PC-3 (cell line): ENCODE measurements around the gene SRPK3. TPM values are rescaled to one million over a fixed set of nuclear protein-coding genes. Genes with fewer than 3 reads are reported as not detected.

ENCODE experiments used
- ATAC-seq: fragments of 200-7000 bp; cut with Tn5 transposase; 2 replicates; pipeline ENCODE4 v1.9.1; 2020; ENCODE audit warnings: mild to moderate bottlenecking, moderate library complexity
- BruUV-seq: library from RNA; stranded (reverse); fragments of 400-500 nt; replicated peaks from 2 replicates; lab custom pipeline; 2021; lab: Mats Ljungman, UMichigan
- CTCF ChIA-PET: fragments of 300-600 bp; sonication (Branson Sonifier 250); formaldehyde crosslinking; loops from one replicate; lab custom pipeline; 2022; ENCODE audit warnings: antibody characterized with exemption; lab: Charles Lee
- POLR2A ChIA-PET: fragments of 300-600 bp; sonication (Branson Sonifier 250); formaldehyde crosslinking; loops from one replicate; lab custom pipeline; 2022; ENCODE audit warnings: antibody characterized with exemption; ENCODE audit not compliant: unreplicated experiment; lab: Charles Lee
- DNase-seq: peaks from one replicate; pipeline ENCODE4 v3.0.0-alpha.2; 2015
- H2AFZ ChIP-seq: fragments of 300-600 bp; sonication (generic); 2 replicates; pipeline ENCODE4 v1.6.0; 2016; ENCODE audit warnings: antibody characterized with exemption, low read length
- H3F3A ChIP-seq: fragments of 300-600 bp; sonication (generic); one replicate; pipeline ENCODE4 v1.6.0; 2017; ENCODE audit warnings: antibody characterized with exemption, low read length, control low read depth, mild to moderate bottlenecking; ENCODE audit not compliant: unreplicated experiment
- H3K27ac ChIP-seq: fragments of 300-600 bp; sonication (generic); 2 replicates; pipeline ENCODE4 v1.5.1; 2016; ENCODE audit warnings: mild to moderate bottlenecking, low read length
- H3K27me3 ChIP-seq: fragments of 300-600 bp; sonication (generic); 2 replicates; pipeline ENCODE4 v1.6.1; 2016; ENCODE audit warnings: low read length, mixed read lengths
- H3K36me3 ChIP-seq: fragments of 300-600 bp; sonication (generic); 2 replicates; pipeline ENCODE4 v1.6.1; 2016; ENCODE audit warnings: low read depth, mixed run types, low read length, mixed read lengths
- H3K4me1 ChIP-seq: fragments of 300-600 bp; sonication (generic); 2 replicates; pipeline ENCODE4 v1.5.1; 2016; ENCODE audit warnings: low read length; ENCODE audit not compliant: insufficient read depth
- H3K4me2 ChIP-seq: fragments of 300-600 bp; sonication (generic); 2 replicates; pipeline ENCODE4 v1.6.0; 2016; ENCODE audit warnings: low read length
- H3K4me3 ChIP-seq: fragments of 300-600 bp; sonication (generic); 2 replicates; pipeline ENCODE4 v1.5.1; 2016; ENCODE audit warnings: mild to moderate bottlenecking, low read length, mixed read lengths
- H3K79me2 ChIP-seq: fragments of 300-600 bp; sonication (generic); 2 replicates; pipeline ENCODE4 v1.6.1; 2017; ENCODE audit warnings: low read length, mixed read lengths
- H3K9ac ChIP-seq: fragments of 300-600 bp; sonication (generic); 2 replicates; pipeline ENCODE4 v1.6.0; 2016; ENCODE audit warnings: mild to moderate bottlenecking, low read length
- H3K9me2 ChIP-seq: fragments of 300-600 bp; sonication (generic); replicated peaks from 2 replicates; pipeline ENCODE4 v1.6.1; 2016; ENCODE audit warnings: mixed run types, low read length, mixed read lengths
- H3K9me3 ChIP-seq: fragments of 300-600 bp; sonication (generic); 2 replicates; pipeline ENCODE4 v1.6.1; 2016; ENCODE audit warnings: low read length, mixed read lengths
- H4K20me1 ChIP-seq: fragments of 300-600 bp; sonication (generic); 2 replicates; pipeline ENCODE4 v1.6.1; 2016; ENCODE audit warnings: low read length, mixed read lengths
- EZH2 ChIP-seq: fragments of 300-600 bp; sonication (generic); IDR thresholded peaks from one replicate; pipeline ENCODE4 v1.6.1; 2017; ENCODE audit warnings: antibody characterized with exemption, mild to moderate bottlenecking, low read length; ENCODE audit not compliant: unreplicated experiment
- EZH2phosphoT487 ChIP-seq: fragments of 300-600 bp; sonication (generic); IDR thresholded peaks from 2 replicates; pipeline ENCODE4 v1.6.1; 2018; ENCODE audit warnings: mild to moderate bottlenecking, antibody characterized with exemption, low read length, borderline replicate concordance
- intact Hi-C: fragments of 100-400 bp; cut with micrococcal nuclease; formaldehyde crosslinking; loops from 2 replicates; pipeline ENCODE4 v1.9.0; 2023
- total RNA-seq: library from RNA; depleted of rRNA; stranded (reverse); fragments of >200 nt; gene quantifications from 2 replicates; pipeline ENCODE4 v1.2.3, GENCODE V29; 2014
- TF ChIP-seq, protein P1 (sequence below): fragments of 300-600 bp; sonication (generic); conservative IDR thresholded peaks from 2 replicates; pipeline ENCODE4 v1.5.1; 2017; ENCODE audit warnings: antibody characterized with exemption, low read depth, mild to moderate bottlenecking, low read length

SRPK3 gene
- total RNA-seq, 1 experiment from 2014 or later = 1.5 TPM

DNA sequence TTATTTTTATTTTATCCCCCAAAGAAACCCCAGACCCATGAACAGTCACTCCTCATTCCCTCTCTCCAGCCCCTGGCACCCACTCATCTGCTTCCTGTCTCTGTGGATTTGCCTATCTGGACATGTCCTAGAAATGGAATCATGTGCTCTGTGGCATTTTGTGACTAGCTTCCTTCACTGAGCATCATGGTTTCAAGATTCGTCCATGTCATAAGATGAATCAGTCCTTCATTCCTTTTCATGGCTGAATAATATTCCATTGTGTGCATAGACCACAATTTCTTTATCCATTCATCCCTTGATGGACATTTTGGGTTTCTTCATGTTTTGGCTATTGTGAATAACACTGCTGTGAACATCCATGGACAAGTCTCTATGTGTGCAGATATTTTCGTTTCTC lies 46.0 kb upstream of the SRPK3 start:
- Histone ChIP-seq H3K4me1 (peaks cover 24% of the 10 kb centered on the region), H4K20me1 (no peaks in the 10 kb centered on the region), H3K27ac (no peak overlapping the region), H3K79me2 (peaks cover 17% of the 10 kb centered on the region), H3K36me3 (peaks cover 6% of the 10 kb centered on the region), H3K9me3 (no peaks in the 10 kb centered on the region), H3F3A (peaks cover 11% of the 10 kb centered on the region), H2AFZ (no peak overlapping the region), H3K27me3 (no peaks in the 10 kb centered on the region), H3K4me3 (no peak overlapping the region), H3K9ac (no peak overlapping the region), H3K4me2 (no peak overlapping the region), H3K9me2 (no peaks in the 10 kb centered on the region)
- ChIA-PET POLR2A (no interaction called here), CTCF (no interaction called here)
- BruUV-seq = no TSS peak
- TF ChIP-seq, protein P1, sequence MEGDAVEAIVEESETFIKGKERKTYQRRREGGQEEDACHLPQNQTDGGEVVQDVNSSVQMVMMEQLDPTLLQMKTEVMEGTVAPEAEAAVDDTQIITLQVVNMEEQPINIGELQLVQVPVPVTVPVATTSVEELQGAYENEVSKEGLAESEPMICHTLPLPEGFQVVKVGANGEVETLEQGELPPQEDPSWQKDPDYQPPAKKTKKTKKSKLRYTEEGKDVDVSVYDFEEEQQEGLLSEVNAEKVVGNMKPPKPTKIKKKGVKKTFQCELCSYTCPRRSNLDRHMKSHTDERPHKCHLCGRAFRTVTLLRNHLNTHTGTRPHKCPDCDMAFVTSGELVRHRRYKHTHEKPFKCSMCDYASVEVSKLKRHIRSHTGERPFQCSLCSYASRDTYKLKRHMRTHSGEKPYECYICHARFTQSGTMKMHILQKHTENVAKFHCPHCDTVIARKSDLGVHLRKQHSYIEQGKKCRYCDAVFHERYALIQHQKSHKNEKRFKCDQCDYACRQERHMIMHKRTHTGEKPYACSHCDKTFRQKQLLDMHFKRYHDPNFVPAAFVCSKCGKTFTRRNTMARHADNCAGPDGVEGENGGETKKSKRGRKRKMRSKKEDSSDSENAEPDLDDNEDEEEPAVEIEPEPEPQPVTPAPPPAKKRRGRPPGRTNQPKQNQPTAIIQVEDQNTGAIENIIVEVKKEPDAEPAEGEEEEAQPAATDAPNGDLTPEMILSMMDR = no peak
- TF ChIP-seq EZH2phosphoT487 = no peak
- no peak for TF ChIP-seq EZH2
- DNase-seq (no peak), ATAC-seq (no peak)
- intact Hi-C loops = no loop called here

DNA sequence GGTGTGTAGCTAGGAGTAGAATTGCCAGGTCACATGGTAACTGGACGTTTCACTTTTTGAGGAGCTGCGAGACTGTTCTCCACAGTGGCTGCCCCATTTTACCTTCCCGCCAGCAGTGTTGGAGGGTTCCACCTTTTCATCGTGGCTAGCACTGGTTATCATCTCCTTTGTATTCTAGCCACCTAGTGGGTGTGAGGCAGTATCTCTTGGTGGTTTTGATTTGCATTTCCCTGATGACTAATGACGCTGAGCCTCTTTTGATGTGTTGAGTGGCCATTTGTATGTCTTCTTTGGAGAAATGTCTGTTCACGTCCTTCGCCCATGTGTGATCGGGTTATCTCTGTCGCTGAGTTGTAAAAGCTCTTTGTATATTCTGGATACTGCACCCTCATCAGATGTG lies 45.6 kb upstream of the SRPK3 start:
- ChIA-PET CTCF (no interaction called here), POLR2A (no interaction called here)
- H4K20me1 ChIP-seq = no peaks in the 10 kb centered on the region
- no peak for ATAC-seq
- H2AFZ ChIP-seq = no peak overlapping the region
- H3K27me3 ChIP-seq = no peaks in the 10 kb centered on the region
- no peak overlapping the region for H3K4me2 ChIP-seq
- no peaks in the 10 kb centered on the region for H3K9me3 ChIP-seq
- H3F3A ChIP-seq = peaks cover 11% of the 10 kb centered on the region
- no peak for TF ChIP-seq EZH2
- TF ChIP-seq, protein P1 = peak; percentile 24; the same call in 1 of the 2 replicates
- BruUV-seq = no TSS peak
- H3K9ac ChIP-seq = no peak overlapping the region
- DNase-seq = no peak
- no peak overlapping the region for H3K4me3 ChIP-seq
- H3K9me2 ChIP-seq = no peaks in the 10 kb centered on the region
- H3K4me1 ChIP-seq = peaks cover 24% of the 10 kb centered on the region
- peaks cover 6% of the 10 kb centered on the region for H3K36me3 ChIP-seq
- H3K27ac ChIP-seq = no peak overlapping the region
- intact Hi-C loops = no loop called here
- H3K79me2 ChIP-seq = peaks cover 13% of the 10 kb centered on the region; the same call in 1 of the 2 replicates

DNA sequence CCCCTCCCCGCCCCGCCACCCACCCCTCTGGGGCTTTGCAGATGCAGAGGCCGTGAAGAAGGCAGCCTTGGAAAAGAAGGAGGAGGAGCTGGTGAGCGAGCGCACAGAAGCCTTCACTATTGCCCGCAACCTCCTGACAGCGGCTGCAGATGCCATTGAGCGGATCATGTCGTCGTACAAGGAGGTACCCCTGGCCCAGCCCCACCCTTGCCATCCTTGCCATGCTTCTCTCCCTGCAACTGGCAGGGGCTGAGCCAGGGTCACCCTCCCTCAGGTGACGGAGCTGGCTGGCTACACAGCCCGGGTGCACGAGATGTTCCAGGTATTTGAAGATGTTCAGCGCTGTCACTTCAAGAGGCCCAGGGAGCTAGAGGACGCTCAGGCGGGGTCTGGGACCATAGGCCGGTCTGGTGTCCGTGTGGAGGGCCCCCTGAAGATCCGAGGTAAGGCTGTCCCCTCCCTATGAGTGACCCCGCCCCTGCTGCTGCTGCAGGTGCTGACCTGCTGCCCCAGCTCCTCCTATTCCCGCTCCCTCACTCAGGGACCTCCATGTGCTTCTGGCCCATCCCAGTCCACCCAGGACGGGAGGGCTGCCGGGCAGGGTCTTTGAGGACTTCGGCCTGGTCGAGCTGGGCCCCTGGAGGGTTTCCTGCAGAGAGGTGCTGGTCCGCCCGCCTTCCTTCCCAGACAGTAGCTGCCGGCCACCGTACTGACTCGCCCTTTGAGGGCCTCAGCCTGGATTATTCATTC lies 44.6 kb upstream of the SRPK3 start:
- peaks cover 6% of the 10 kb centered on the region; the same call in 1 of the 2 replicates for H3K79me2 ChIP-seq
- no peak for TF ChIP-seq EZH2phosphoT487
- TF ChIP-seq, protein P1 = no peak
- no peak for TF ChIP-seq EZH2
- H3K27ac ChIP-seq = no peak overlapping the region
- CTCF ChIA-PET = no interaction called here
- H3K9ac ChIP-seq = no peak overlapping the region
- no peak overlapping the region for H2AFZ ChIP-seq
- H3K27me3 ChIP-seq = no peaks in the 10 kb centered on the region
- peaks cover 6% of the 10 kb centered on the region; the same call in 1 of the 2 replicates for H3K36me3 ChIP-seq
- H3K9me2 ChIP-seq = no peaks in the 10 kb centered on the region
- intact Hi-C loops = no loop called here
- peaks cover 16% of the 10 kb centered on the region for H3K4me1 ChIP-seq
- BruUV-seq = no TSS peak
- H3F3A ChIP-seq = peaks cover 8% of the 10 kb centered on the region
- no peak overlapping the region for H3K4me2 ChIP-seq
- no peaks in the 10 kb centered on the region for H4K20me1 ChIP-seq
- H3K4me3 ChIP-seq = no peak overlapping the region
- POLR2A ChIA-PET = no interaction called here
- ATAC-seq (no peak), DNase-seq (no peak)
- H3K9me3 ChIP-seq = no peaks in the 10 kb centered on the region
